ENCODE data around the gene EMP3.
"Not testable (repeated sequence)": the region's sequence is repeated elsewhere in the genome, so short reads cannot be mapped to it uniquely, and the experiment has no call there.

EMP3 gene

GRCh38 chr19:48317708-48317960 lies 7.7 kb upstream of the EMP3 start:
- not testable (repeated sequence) for DNase-seq (ENCODE audit: low read depth in 2 of 2)

- DNase-seq (ENCODE audit: low read depth in 2 of 2) = no peak
Observed at GRCh38 chr19:48318286-48318987, 6.9 kb upstream of the EMP3 start.

- peak in 1 of 2 experiments; percentile 45 for DNase-seq (ENCODE audit: low read depth in 2 of 2)
Observed at GRCh38 chr19:48319647-48320541, 5.5 kb upstream of the EMP3 start.

- DNase-seq (ENCODE audit: low read depth in 2 of 2) = peak; percentile 70 to 71
Observed at GRCh38 chr19:48321372-48321621, 4.1 kb upstream of the EMP3 start.

GRCh38 chr19:48321622-48322591 lies 3.4 kb upstream of the EMP3 start:
- DNase-seq (ENCODE audit: low read depth in 2 of 2) = peak; percentile 97

- no peak for DNase-seq (ENCODE audit: low read depth in 2 of 2)
Observed at GRCh38 chr19:48329167-48329891, 4.0 kb downstream of the EMP3 start.

GRCh38 chr19:48330012-48330681 lies 4.8 kb downstream of the EMP3 start:
- no peak for DNase-seq (ENCODE audit: low read depth in 2 of 2)

GRCh38 chr19:48332351-48332661 lies 7.0 kb downstream of the EMP3 start:
- no peak for DNase-seq (ENCODE audit: low read depth in 2 of 2)

- DNase-seq (ENCODE audit: low read depth in 2 of 2) = peak; percentile 90 to 91
Observed at GRCh38 chr19:48332662-48333466, 7.5 kb downstream of the EMP3 start.

- DNase-seq (ENCODE audit: low read depth in 2 of 2) = peak; percentile 70 to 74
Observed at GRCh38 chr19:48333467-48334384, 8.4 kb downstream of the EMP3 start.

- DNase-seq (ENCODE audit: low read depth in 2 of 2) = no peak
Observed at GRCh38 chr19:48338253-48338755, 13.0 kb downstream of the EMP3 start.

- no peak for DNase-seq (ENCODE audit: low read depth in 2 of 2)
Observed at GRCh38 chr19:48338802-48339503, 13.6 kb downstream of the EMP3 start.

- no peak for DNase-seq (ENCODE audit: low read depth in 2 of 2)
Observed at GRCh38 chr19:48340995-48341394, 15.6 kb downstream of the EMP3 start.

GRCh38 chr19:48341515-48342413 lies 16.4 kb downstream of the EMP3 start:
- DNase-seq (ENCODE audit: low read depth in 2 of 2) = no peak

GRCh38 chr19:48342414-48342738 lies 17.0 kb downstream of the EMP3 start:
- no peak for DNase-seq (ENCODE audit: low read depth in 2 of 2)

- DNase-seq (ENCODE audit: low read depth in 2 of 2) = no peak
Observed at GRCh38 chr19:48342841-48343540, 17.6 kb downstream of the EMP3 start.

GRCh38 chr19:48344892-48345291 lies 19.5 kb downstream of the EMP3 start:
- no peak for DNase-seq (ENCODE audit: low read depth in 2 of 2)
